HG03175 (cell line): Measurements from ENCODE around the gene RNH1.
"Not testable (repeated sequence)": the region's sequence is repeated elsewhere in the genome, so short reads cannot be mapped to it uniquely, and the experiment has no call there.

Experiments
- ATAC-seq: cut with Tn5 transposase; IDR thresholded peaks from one replicate; pipeline ENCODE4 v1.9.1; 2021; ENCODE audit warnings: mild to moderate bottlenecking, moderate library complexity; ENCODE audit not compliant: unreplicated experiment

RNH1 gene

DNA sequence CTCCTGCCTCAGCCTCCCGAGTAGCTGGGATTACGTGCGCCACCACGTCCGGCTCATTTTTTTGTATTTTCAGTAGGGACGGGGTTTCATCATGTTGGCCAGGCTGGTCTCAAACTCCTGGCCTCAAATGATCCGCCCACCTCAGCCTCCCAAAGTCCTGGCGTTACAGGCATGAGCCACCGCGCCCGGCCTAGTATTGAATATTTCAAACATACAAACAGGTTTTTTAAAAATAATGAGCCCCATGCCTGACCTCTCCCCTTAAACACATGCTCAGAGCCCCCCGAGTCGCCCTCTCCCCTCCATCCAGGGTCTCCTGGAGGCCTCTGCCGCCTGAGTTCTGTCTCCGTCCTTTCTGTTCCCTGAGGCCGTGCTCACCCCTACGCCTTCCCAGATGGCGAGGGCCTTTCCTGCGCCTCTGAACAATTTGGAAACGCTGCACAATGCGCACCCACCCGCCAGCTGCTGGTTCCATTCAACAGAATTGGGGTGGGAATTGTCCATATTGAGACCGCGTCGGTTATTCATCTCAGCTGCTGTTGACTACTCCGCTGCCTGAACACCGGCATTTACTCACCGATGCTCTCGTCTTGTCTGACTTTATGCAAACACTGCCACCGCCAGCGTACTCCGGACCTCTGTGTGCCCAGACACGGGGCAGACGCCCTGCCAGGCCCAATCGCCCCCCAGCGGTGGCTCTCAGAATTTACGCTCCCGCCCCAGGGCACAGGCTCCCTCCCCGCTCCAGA lies 13.6 kb upstream of the RNH1 start:
- ATAC-seq: no peak

DNA sequence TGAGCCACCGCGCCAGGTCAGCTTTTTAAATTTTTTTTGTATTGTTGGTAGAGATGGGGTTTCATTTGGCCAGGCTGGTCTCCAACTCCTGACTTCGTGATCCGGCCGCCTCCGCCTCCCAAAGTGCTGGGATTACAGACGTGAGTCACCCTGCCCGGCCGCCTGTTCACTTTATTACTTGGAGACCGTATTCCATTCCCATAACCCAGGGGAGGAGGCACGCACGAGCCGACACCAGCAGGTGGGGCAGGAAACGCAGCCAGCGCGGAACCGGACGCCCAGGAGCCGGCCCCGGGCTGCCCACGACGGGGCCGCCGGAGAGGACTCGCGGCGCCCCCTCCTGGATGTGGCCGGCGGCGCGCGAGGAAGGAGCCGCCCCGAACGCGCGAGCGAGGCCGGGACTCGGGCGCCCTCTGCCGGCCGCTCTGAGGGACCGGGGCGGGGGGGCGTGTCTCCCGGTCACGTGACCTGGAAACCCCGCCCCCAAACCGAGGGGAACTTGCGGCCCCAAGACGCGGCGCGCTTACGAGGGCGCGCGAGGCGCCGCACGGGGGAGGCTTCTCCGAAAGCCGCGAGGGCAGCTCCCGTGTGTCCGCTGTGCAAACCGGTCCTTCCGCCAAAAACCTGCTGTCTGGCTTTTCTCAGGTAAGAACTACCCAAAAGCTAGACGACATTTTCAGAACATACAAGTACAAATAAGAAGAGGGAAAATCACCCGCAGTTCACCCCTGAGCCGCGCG lies 11.6 kb upstream of the RNH1 start:
- peak; percentile 85 for ATAC-seq

DNA sequence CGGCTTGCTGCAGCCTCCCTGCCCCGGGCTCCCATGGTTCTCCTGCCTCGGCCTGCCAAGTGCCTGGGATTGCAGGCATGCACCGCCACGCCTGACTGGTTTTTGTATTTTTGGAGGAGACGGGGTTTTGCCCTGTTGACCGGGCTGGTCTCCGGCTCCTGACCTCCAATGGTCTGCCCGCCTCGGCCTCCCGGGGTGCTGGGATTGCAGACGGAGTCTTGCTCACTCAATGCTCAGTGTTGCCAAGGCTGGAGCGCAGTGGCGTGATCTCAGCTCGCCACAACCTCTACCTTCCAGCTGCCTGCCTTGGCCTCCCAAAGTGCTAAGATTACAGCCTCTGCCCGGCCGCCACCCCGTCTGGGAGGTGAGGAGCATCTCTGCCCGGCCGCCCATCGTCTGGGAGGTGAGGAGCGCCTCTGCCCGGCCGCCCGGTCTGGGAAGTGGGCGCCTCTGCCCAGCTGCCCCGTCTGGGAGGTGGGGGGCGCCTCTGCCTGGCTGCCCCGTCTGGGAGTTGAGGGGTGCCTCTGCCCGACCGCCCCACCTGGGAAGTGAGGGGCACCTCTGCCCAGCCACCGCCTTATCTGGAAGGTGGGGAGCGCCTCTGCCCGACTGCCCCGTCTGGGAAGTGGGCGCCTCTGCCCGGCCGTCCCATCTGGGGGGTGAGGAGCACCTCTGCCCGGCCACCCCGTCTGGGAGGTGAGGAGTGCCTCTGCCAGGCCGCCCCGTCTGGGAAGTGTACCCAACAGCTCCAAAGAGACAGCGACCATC lies 10.1 kb upstream of the RNH1 start:
- ATAC-seq: not testable (repeated sequence)

DNA sequence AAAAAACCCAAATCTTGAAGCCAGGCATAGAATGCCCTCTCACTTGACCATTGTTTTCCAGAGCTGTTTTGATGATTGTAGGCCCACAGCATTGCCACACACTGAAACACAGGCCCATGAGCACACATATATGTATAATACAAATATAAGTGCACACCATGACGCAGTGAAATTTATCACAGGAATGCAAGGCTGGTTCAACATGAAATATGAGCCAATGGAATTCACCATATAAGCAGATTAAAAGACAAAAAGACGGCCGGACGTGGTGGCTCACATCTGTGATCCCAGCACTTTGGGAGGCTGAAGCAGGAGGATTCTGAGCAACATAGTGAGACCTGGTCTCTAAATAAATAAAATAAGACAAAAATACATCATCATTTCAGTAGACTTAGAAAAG lies 9.4 kb upstream of the RNH1 start:
- no peak for ATAC-seq

DNA sequence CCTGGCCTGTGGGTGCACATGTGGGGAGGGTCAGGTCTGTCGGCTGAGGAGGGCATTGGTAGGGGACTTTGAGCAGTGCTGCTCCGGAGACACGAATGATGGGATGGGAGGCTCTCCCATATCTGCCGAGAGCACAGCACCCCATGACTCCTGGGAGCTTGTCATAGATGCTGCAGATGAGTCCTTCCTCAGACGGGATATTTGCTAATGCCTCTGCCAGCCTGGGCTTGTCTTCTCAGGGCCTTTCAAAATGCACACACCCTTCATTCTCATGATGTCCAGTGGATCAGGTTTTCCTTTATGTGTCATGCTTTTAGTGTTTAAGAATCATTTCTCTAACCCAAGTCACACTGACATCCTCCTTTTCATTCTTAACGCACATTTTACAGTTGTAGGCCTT lies 8.1 kb upstream of the RNH1 start:
- ATAC-seq: no peak

DNA sequence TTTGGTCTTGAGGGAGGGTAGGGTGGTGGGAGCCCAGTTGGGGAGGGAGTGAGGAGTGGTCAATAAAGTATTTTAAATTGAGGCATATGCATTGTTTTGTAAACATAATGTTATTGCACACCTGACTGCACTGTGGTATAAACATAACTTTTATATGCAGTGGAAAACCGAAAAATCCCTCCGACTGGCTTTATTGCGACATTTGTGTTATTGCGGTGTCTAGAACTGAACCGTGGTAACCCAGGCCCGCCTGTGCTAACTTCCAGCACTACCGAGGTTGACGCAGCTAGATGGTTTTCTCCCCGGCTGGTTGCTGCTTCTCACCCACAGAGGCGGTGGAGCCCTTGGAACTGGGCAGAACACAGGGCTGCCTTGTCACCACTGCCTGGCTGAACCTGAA lies 7.6 kb upstream of the RNH1 start:
- ATAC-seq: no peak

DNA sequence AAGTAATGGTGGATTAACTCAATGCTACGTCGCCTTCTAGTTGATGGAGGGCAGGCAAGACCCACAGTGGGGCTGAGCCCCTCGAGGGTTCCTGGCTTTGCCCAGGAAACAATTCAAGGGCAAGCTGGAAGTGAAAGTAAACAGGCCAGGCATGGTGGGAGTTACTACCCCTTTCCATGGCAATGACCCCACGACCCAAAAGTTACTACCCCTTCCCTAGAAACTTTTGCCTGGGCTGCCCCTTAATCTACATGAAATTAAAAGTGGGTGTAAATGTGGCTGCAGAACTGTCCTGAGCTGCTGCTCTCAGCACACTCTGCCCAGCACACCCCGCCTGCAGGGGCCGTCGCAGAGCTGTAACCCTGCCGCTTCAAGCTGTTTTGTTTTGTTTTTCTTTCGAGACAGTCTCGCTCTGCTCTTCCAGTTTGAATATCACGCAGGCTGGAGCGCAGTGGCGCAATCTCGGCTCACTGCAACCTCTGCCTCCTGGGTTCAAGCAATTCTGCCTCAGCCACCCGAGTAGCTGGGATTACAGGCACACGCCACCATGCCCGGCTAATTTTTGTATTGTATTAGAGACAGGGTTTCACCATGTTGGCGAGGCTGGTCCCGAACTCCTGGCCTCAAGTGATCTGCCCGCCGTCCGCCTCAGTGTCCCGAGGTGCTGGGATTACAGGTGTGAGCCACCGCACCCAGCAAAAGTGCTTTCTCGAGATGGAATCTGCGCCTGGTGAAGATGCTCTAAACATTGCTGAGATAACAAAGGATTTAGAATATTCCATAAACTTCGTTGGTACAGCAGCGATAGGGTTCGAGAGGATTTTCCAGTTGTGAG lies 5.9 kb upstream of the RNH1 start:
- ATAC-seq: no peak

DNA sequence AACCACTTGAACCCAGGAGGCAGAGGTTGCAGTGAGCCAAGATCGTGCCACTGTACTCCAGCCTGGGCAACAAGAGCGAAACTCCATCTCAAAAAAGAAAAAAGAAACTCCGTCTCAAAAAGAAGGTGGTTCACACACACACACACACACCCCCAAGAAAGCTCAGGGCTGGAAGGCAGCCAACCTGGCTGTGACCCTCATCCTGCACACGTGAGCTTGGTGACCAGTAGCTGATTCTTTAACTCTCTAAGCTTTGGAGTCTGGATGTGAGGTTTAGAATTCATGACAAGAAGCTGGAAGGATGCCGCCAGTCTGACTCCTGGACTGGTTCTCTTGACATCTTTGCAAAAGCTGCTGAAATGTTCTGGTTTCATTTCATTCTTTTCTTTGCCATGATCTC lies 1.9 kb upstream of the RNH1 start:
- no peak for ATAC-seq

DNA sequence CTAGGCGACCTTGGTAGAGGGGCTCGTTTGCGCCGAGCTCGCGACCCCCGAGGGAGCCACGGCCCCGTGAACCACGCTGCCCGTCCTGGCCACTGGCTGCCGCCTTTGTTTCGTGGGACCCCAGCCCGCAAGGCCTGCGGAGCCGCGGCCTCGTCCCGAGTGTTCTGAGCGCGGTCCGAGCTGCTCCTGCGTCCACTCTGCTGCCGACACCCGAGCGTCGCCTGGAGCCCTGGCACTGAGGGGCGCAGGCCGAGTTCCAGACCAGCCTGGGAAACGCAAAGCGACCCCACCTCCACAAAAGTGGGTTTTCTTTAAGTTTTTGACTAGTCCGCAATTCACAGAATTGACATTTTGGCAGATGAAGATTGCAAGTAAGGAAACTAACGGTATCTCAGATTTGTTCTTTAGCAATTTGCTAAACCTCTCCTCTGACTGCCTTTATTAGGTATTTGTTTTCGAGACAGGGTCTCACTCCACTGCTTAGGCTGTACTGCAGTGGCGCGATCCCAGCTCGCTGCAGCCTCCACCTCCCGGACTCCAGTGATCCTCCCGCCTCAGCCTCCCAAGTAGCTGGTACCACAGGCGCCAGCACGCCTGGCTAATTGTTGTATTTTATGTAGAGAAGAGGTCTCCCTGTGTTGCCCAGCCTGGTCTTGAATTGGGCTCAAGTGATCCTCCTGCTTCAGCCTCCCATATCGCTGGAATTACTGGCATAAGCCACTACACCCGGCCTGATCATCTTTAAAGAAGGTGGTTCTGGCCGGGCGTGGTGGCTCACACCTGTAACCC lies 879 bp upstream of the RNH1 start:
- ATAC-seq: no peak

DNA sequence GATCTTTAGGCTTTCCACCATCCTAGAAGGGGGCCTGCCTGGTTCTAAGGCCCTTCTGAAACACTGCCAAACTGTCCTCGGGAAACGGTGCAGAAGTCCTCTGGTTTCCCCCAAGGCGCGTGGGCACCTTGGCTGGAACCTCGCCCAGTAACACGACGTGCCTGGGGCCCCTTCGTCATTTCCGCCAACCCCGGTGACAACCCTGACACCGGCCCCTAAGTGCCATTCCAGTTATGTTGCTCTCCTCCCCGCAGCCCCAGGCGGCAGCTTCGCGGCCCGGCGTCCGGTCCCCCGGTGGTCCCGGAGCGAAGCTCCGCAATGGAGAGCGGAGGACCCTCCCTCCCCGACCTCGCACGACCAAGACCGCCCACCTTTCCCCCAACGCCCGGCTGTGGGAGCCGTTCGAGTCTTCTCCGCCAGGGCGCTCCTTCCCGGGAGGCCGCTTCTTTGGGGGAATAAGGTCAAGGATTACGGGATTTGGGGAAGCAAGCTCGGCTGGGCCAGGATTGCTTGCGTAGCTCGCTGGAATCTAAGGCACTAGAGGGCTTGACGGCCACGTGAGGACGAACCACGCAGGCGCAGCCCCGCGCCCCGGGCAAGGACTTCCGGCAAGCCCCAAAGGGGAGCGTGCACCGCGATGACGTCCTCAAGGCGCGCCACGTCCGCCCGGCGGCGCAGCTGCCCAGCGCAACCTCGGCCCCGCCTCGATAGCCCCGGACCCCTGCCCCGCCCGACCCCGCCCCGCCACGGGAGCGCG lies 626 bp downstream of the RNH1 start:
- peak; percentile 72 for ATAC-seq

DNA sequence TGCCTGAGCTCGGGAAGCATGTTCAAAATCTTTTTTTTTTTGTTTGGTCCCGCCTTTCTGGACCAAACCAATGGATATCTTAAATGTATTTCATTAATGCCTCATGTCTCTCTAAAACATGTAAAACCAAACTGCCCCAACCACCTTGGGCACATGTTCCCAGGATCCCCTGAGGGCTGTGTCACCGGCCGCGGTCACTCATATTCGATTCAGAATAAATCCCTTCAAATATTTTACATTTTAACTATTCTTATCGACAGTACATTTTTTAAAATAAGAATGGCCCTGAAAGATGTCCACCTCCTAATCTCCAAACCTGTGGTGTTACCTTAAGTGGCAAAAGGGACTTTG lies 2.1 kb downstream of the RNH1 start:
- ATAC-seq: no peak

DNA sequence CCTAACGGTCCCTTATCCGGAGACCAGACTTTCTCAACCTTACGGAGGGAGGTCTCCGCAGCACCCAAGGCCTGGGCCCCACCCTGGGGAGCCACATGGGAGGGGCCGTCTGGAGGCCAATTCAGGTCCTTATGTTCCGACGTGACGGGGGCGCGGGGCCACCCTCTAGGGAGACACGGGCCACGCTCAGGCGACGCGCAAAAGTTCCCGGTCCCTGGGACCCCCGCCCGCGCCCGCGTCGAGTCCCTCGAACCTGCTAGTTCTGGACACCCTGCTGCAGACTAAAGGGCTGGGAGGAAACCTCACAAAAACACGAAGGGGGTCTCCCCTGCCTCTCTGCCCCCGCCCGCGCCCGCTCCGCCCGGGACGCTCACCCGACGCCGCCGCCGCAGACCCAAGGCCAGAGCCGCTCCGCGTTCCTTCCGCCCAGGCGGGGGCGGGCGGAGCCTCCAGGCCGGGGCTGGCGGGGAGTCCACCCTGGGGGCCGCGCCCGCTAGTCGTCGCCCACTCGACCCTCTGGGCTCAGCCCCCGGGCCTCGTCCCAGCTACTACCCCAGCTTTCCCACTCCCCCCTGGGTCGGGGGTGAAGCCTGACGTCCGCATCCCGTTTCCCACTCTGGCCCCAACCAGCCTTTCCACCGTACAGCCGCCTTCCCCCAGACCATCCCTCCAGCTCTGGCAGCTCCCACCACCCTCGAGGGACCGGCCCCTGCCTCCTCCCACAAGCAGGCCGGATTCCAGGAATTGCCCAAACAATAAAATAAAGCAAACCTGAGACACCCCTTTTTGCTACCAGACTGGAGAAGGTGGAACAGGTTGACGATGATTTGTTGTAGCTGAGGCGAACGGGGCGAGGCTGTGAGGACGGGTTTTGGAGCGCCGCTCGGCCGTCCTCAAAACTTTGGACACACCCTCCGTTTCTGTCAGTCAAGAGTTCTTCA lies 2.7 kb downstream of the RNH1 start:
- no peak for ATAC-seq

DNA sequence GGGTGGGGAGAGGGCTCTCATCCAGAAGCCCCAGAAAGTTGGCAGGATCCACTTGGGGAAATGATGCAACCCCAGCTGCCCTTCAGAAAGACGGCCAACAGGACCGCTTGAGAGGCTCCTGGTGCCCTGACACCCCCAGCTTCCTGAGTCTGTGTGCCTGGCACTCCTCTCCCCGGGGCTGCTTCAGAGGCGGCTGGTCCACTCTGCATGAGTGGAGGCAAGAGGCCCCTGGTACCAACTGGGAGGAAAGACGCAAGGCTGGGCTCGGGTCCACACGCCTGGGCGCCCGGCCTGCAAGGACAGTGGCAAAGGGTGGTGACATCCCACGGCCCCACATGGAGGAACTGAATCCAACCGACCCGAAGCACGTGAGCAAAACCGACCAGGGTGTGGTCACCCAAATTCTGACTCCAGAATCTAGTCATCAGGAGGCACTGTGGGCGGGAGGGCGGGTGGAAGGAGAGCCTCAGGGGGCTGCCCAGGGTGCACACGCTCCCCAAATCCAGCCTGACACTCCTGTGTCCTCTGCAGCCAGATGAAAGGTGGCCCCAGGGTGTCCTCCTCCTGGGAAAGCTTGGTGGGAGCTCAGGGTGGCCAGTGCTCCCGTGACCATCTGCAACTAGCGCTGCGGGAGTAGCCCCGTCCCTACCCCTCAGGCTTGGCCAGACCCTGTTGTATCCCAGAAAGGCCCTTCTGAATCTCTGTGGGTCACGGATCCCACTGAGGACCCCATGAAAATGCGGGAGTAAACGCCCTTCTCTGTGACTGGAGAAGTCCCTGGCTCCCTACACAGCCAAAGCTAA lies 3.7 kb downstream of the RNH1 start:
- ATAC-seq: no peak

DNA sequence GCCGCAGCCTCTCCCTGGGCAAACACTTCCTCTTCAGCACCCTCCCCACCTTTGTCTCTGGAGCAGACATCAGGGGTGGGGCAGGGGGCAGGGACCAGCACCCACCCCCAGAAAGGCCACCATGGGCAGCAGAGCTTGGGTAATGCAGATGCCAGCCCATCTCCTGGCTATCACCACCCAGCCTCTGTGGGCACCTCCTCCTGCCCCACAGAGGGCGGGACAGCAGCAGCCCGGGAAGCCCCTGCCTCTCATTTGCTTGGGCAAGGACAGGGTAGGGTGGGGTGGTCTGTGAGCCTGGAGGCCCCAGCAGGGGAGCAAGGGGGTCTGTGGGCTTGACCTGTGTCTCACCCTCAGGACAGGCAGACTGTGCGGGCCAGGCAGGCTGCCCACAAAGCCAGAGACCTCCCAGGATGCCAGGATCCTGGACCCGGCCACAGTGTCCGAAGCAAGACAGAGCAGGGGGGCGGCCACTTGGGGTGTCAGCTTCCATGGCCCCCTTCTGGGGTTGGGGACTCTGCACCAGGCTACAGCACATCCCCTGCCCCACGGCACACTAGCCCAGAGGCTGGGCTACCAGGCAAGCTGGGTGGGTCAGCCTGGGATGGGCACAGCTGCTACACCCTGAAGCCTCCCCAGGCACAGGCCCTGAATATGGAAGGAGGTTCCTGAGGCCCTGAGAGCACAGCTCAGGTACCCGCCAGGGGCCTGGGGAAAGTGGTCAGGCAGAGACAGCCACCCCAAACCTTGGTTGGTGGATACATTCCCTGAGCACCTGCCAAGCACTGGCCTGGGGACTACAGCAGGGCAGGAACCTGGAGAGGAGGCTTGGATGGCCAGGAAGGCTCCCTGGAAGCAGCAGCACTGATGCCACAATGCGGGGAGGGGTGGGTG lies 4.5 kb downstream of the RNH1 start:
- no peak for ATAC-seq

DNA sequence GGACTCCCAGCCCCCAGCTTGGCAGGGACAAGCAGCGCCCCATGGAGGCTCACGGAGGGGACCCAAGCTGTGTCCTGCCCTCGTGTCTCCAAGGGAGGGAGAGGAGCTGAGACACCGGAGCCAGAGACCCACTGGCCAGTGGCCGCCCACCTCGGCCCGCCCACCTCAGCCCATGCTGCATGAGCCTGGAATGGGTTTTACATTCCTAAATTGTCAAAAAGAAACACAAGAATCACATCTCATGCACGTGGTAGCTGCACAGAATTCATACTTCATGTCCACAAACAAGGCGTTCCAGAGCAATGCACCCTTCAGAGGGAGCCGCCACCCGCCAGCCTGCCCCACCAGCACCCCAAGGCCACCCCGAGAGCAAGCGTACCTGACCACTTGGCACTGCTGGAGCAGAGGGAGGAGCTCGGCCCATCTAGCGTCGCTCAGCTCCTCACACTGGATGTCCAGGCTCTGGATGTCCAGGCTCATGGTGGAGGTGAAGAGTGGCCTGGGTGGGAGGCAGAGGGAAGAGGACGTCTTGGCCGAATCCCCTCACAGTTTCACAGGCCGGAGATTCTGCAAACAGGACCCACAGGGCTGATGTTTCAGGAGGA lies 5.3 kb downstream of the RNH1 start:
- ATAC-seq: no peak

DNA sequence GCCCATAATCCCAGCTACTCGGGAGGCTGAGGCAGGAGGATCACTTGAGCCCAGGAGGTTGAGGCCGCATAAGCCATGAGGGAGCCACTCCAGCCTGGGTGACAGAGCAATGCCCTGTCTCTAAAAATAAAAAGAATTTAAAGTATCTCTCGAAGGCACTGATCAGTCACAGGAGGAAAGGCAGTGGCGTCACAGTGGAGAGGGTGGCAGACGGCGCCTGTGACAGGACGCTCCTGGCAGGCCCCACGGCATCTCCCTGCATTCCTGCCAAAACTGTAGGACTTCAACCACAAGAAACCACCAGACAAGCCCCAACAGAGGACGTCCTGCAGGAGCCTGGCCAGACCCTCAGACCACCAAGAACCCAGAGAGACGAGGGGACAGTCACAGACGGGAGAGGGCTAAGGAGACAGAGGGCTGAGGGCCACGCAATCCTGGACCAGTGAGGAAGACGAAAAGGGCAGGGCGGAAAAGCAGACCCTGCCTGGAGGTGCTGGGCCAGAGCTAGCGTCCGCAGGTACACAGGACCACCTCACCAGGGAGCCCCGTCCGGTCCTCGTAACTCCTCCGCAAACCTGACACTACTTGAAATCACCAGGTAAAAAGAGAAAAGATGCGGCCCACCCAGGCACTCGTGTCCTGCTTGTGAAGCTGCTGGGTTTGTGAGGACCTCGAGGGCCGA lies 5.9 kb downstream of the RNH1 start:
- ATAC-seq: no peak
